Left kidney (tissue), 8 donors: ENCODE measurements around the gene ZNF619. TPM values are rescaled to one million over a fixed set of nuclear protein-coding genes. Genes with fewer than 3 reads are reported as not detected.
"Not testable (repeated sequence)": the region's sequence is repeated elsewhere in the genome, so short reads cannot be mapped to it uniquely, and the experiment has no call there.

ENCODE experiments used
- DNase-seq: peaks from one replicate; pipeline ENCODE4 v3.0.0-alpha.2; 2013
- long read RNA-seq, 8 donors: transcript quantifications; one replicate each; lab custom pipeline, GENCODE V29; 2026
- polyA plus RNA-seq: library from polyadenylated mRNA; unstranded; fragments of 120-200 nt; gene quantifications from one replicate; pipeline ENCODE4 v1.2.1, GENCODE V29; 2013; ENCODE audit not compliant: insufficient read length

Gene ZNF619
- polyA plus RNA-seq: 7.8 TPM
- long read RNA-seq, donor 1: 0 reads
- long read RNA-seq, donor 2: 0 reads
- long read RNA-seq, donor 3: 0 reads
- long read RNA-seq, donor 4: 0 reads
- long read RNA-seq, donor 5, partial matches to known transcripts: 0 of 1 reads
- long read RNA-seq, donor 5, other reads (novel, unspliced or antisense): 0 of 1 reads
- long read RNA-seq, donor 6: 0 reads
- long read RNA-seq, donor 7: 0 reads
- long read RNA-seq, donor 8: 0 reads

DNA sequence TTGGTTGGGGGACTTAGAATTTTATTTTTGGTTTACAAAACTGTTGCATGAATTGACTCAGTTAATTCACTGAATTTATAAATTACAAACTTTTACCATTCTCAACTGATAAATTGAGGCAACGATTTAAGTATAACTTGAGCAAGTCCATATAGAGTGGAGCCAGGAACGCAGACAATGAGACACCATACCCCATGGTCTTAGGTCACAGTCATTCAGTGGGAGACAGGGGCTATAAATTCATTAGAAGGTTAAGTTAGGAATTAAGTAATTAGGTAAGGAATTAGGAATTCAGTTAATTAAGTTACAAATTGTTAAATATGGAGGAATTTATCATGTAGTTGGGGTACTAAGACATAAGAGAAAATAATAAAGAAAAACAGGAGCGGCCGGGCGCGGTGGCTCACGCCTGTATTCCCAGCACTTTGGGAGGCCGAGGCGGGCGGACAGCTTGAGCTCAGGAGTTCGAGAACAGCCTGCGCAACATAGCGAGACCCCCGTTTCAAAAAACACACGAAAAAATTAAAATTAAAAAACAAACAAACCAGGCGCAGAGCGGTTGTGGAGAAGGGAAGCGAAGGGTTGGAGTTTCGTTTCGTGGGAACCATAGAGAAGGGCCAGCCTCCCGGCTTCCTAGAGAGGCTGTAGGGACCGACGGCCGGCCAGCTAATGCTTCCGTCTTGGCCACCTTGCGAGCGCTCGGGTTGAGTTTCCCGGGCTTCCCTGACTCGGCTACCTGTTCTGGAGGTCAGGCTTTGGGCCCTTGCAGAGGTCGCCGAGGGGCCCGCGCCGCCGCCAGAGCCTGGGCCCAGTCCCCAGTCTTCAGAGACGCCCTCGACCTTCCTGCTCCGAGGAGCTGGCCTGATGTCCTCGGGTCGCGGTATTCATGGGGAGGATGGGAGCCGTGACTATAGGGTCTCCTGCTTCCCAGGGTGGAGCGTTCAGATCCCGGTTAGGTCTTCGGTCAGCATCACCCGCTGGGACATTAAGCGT lies at the start of gene ZNF619:
Gene ZNF619 (plus strand): TSS at position 645 of the 993 bp plus-strand sequence. CDS start 858 bp downstream, outside the sequence.
- DNase-seq: peak; percentile 73

DNA sequence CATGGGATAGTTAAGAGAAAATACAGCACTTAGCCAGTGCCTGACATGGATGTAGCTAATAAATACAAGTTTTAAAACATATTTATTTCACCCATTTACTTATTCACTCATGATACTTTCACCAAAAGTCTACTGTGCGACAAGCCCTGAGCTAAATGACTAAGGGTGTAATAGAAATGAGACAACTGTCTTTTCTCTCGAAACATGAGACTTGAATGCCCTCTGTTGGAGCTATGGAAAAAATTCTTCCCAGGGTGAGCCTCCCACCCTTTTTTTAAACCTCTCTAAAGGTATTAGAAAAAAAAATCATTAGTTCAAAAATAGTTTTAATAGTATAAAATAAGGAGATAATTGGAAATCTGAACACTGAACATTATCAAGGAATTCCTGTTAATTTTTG lies 44.1 kb upstream of the ZNF619 start:
- DNase-seq: no peak

DNA sequence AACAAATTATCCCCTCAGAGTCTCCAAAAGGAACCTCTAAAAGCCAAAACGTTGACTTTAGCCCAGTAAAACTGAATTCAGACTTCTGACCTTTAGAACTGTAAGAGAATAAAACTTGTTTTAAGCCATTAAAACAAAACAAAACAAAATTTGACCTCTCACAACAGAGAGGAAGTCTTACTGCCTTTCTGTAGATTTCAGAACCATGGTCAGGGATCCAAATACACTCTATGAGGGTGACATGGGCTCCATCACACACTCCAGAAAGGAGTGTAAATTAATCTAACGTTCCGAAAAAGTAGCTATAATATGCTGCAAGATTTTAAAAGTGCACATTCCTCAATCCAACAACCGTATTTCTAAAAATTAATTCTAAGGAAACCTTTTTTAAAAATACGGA lies 39.0 kb upstream of the ZNF619 start:
- DNase-seq: no peak

DNA sequence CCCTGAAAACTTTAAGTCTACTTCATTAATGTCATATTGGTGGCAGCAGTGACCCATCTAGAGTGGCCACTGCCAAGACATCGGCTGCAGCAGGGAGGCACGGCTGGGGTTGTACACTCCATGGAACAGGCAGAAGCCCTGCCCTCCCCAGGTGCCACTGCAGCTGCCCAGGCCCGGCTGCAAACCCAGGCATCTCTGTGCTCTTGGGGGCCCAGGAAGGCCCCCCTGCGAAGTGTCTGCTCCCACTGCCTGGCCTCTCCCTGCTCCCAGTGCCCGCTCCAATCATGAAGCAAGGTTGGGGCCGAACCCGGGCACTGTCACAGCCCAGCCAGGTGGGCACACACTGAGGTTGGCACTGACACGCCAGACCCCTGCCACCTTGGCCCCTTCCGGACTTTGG lies 31.9 kb upstream of the ZNF619 start:
- DNase-seq: no peak

DNA sequence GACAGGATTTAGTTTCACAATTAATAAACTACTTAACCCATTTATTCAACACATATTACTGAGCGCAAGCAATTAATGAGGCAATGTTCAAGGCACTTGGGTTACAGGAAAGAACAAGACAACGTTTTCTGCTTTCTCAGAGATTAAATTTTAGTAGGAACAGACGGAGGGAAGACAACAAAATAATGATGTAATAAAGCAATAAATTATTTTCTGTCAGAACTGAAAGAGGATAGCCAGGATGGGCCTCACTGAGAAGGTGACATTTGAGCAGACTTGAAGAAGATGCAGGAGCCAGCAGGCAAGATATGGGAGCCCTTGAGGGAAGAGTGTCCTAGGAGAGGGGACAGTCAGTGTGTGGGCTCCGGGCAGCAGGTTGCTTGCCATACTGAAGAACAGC lies 31.0 kb upstream of the ZNF619 start:
- DNase-seq: no peak

DNA sequence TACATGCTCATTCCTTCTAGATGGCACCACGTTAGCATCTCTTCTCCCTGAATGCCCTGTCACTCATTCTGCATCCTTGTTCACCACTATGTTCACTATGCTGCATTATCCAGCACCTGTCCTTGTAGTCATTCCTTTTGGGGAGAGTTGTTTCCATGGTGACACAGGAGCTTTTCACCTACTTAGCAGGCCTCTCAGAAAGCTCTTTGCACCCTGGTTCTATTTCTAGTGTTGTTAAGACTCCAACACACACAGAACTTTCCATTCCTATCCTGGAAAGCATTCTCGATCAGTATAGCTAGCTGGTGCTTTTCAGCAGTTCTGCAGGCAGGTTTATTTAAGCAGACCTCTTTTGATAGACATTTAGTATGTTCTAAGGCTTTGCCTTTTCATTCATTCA lies 26.5 kb upstream of the ZNF619 start:
- no peak for DNase-seq

DNA sequence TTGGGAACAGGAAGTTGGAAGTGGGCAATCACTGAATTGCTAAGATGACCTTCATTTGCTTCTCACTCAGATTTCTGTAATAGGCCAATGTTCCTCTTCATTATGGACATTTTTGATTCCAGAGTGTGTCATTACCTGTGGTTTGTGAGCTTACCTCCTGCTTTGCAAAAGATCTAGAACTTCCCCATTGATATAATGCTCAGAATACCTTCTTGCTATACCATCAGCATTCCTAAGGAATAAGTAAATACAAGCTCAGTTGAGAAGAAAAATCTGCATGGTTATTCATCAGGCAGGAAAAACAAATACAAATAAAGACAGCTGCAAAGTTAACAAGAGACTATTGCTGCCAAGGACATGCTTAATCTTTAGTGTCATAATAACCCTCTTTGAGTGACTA lies 25.4 kb upstream of the ZNF619 start:
- DNase-seq: no peak

DNA sequence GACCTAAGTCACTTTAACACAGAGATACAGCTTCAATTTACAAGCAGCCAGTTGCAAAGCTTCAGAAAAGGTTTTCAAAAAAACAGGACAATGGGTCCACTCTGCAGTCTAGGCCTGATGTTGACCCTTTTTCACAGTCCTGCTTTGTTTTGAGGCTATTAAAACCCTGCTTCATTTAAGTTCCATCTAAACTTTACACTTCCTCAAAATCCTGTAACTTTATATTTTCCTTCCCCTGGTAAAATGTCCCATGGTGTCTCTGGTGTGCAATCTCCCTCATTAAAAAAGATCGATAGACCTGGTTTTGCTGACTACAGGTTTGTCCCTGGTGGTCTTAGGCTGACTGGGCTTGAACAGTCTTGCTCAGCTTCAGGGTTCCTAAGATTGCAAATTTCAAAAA lies 24.9 kb upstream of the ZNF619 start:
- DNase-seq: no peak

DNA sequence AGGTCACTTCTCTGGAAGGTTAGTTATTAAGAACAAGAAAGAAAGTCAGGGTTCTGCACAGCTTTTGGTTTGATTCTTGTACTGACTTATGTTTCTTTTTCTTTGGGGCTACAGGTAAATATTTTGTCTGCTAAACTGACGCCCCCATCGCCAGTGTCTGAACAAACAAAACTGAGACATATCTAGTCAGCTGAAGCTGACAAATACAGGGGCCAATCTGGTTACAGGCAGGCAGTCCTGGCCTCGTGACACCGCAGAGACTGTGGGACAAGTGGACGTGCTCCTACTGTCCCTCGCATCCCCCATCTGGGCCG lies 24.4 kb upstream of the ZNF619 start:
- no peak for DNase-seq

DNA sequence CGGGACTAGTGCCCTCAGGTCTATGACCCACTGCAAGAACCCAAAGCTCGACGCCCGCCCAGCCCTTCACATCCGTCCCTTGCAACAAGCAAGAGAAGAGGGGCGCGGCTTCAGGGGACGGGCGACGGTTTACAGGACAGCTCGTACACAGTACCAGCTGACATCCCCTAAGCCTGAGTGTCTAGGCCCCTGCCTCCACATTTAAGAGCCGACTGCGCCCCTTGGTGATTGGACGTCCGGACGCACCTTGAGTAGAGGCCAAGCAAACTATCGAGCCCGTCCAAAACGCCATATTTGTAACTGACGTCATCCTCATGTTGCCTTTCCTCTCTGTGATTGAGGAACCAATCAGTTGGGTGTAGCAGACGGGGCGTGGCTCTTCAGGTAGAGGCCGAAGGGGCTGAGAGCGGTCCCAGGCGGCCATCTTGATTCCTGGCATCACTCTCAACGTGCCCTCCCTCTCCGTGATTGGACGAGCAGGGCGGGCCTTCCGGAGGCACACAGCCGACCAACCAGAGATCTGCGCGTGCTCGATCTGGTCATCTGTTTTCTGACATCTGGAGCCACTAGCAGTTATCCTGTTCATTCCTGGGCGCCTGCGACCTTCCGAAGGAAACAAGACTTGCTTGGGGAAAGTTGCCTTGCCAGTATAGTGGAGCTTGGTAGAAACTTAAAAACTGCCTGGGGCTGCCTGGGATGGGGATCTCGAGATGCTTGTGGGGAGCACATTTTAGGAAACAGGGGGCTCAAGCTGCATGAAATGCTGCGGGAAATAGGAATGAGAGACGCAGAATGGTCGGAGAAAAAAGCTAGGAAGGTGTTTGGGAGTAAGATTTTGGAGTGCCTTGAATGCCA lies 23.8 kb upstream of the ZNF619 start:
- peak; percentile 97 for DNase-seq

DNA sequence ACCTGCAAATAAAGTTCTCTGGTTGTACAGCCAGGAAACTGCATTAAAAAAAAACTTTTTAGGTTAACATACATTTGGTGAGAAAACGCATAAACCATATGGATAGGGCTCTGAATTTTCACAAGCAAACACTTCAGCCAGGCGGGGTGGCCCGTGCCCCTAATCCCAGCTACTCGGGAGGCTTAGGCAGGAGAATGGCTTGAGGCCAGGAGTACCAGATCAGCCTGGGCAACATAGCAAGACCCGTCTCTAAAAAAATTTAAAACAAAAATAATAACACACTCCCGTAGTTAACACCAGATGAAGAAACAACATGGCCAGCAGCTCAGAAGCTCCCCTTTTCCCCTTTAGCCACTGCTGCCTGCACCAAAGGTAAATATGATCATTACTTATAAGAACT lies 23.0 kb upstream of the ZNF619 start:
- no peak for DNase-seq

DNA sequence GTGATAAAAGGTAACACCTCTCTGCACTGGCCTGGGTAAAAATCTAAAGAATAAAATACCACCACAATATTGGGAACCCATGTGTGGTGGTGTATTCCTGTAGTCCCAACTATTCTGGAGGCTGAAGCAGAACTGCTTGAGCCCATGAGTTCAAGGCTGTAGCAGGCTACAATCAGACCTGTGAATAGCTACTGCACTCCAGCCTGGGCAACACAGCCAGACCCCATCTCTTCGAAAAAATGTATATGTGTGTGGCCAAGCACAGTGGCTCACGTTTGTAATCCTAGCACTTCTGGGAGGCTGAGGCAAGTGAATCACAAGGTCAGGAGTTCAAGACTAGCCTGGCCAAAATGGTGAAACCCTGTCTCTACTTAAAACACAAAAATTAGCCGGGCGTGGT lies 21.6 kb upstream of the ZNF619 start:
- DNase-seq: no peak

DNA sequence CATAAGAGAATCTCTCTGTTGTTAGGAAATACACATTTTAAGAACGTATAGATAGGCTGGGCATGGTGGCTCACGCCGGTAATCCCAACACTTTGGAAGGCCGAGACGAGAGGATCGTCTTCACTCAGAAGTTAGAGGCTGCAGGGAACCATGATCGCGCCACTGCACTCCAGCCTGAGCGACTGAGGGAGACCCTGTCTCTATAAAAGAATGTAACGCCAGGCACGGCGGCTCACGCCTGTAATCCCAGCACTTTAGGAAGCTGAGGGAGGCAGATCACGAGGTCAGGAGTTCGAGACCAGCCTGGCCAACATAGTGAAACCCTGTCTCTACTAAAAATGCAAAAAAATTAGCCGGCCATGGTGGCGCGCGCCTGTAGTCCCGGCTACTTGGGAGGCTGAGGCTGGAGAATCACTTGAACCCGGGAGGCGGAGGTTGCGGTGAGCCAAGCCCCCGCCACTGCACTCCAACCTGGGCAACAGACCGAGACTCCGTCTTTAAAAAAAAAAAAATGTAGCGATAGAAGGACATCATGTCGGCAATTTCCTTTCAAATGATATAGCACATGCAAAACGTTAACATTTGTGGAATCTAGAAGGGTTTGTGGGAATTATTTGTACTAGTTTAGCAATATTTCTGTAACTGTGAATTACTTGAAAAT lies 20.5 kb upstream of the ZNF619 start:
- DNase-seq: no peak

DNA sequence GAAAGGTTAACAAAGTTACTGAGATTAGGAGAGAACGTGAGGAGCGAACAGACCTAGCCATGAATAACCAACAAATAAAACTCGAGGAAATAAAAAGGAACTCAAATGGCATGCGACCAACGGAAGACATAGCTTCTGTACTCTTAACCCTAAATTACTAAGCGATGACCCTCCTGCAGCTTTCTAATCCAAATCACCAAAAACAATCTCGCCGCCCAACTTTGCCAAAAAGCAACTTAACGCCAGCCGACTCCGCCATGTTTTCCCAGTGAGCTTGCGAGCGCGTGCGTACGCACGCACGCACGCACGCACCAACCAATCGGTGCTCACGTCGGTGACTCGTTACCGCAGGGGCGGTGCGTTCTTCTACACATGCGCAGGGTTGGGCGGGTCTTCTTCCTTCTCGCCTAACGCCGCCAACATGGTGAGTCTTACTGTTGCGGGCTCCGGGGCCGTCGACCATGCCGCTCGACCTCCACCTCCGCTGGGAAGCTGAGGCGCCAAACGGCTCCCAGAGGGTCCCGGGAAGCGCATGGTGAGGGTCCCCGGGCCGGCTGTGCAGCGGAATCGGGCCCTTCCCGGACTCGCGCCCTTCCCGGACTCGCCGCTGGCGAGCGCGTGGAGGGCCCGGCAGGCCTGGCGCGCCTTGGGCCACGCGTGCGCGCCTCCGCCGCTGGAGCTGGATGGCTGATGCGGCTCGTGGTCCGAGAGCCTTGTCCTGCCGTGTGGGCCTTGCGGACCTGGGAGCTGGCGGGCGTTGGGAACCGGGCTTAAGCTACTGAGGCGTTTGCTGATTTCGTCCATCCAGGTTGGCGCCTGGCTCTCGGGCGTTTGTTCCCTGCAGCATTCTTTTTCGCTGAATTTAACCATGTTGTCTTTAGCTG lies 19.7 kb upstream of the ZNF619 start, which contains the start of gene RPL14:
Gene RPL14 (plus strand): TSS at position 400 of the 884 bp plus-strand sequence. CDS start 133 bp downstream, at position 533.
- peak; percentile 95 for DNase-seq

DNA sequence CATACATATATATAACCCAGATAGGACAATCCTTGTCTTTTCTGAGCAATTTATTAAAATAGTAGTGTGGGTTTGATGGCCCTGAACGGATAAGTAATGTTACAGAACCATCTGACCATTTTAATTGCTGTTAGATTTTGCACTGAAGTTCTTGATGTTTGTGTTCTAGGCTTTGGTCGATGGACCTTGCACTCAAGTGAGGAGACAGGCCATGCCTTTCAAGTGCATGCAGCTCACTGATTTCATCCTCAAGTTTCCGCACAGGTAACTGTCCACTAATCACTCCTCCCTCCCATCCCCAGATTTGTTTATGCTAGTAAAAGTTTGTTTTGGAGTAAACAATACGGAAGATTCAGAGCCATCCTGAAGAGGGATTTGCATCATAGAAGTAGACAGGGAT lies 18.4 kb upstream of the ZNF619 start:
- DNase-seq: no peak

DNA sequence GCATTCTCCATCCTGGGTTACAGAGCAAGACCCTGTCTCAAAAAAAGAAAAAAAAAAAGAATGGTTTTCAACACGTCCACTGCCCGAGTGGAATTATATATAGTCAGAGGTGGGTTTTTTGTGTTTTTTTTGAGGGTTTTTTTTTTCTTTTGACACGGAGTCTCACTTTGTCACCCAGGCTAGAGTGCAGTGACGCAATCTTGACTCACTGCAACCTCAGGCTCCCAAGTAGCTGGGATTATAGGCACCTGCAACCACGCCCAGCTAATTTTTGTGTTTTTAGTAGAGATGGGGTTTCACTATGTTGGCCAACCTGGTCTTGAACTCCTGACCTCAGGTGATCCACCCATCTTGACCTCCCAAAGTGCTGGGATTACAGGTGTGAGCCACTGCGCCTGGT lies 16.4 kb upstream of the ZNF619 start:
- DNase-seq: not testable (repeated sequence)

DNA sequence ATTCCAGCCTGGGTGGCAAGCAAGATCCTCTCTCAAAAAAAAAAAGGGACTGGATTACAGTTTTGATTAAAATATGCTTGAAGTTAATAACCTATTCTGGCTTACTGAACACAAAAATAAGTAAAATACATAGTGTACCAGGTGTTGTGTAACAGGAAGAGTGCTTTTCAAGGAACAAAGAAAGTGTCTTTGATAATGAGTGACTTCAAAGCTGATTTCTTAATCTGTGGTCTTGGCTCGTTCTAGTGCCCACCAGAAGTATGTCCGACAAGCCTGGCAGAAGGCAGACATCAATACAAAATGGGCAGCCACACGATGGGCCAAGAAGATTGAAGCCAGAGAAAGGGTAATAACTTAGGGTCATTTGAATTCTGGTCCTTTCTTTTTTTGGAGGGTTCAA lies 15.8 kb upstream of the ZNF619 start:
- DNase-seq: no peak

DNA sequence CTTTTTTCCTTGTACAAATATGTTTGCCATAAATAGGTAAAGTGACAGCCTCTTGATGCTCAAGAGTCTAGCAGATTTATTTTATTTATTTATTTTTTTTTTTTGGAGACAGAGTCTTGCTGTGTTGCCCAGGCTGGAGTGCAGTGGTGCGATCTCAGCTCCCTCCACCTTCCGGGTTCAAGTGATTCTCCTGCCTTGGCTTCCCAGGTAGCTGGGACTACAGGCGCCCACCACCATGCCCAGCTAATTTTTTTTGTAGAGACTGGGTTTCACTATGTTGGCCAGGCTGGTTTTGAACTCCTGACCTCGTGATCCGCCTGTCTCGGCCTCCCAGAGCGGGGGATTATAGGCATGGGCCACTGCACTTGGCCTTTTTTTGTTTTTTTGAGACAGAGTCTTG lies 14.1 kb upstream of the ZNF619 start:
- not testable (repeated sequence) for DNase-seq

DNA sequence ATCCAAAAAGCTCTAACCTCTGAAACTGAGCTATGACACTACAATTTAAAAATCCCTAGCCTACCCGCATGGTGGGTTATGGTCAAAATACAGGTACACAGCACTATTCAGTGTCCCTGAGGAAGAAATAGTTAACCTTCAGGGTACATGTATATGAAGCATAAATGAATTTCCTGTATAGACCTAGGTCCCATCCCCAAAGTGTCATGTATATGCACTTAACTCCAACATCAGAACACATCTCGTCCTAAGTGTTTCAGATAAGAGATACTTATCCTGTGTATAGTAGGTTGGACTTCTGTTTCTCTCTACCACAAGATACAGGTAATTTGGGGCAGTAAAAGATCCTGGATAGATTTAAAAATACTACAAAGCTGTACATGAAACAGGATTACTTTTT lies 13.3 kb upstream of the ZNF619 start:
- DNase-seq: no peak

DNA sequence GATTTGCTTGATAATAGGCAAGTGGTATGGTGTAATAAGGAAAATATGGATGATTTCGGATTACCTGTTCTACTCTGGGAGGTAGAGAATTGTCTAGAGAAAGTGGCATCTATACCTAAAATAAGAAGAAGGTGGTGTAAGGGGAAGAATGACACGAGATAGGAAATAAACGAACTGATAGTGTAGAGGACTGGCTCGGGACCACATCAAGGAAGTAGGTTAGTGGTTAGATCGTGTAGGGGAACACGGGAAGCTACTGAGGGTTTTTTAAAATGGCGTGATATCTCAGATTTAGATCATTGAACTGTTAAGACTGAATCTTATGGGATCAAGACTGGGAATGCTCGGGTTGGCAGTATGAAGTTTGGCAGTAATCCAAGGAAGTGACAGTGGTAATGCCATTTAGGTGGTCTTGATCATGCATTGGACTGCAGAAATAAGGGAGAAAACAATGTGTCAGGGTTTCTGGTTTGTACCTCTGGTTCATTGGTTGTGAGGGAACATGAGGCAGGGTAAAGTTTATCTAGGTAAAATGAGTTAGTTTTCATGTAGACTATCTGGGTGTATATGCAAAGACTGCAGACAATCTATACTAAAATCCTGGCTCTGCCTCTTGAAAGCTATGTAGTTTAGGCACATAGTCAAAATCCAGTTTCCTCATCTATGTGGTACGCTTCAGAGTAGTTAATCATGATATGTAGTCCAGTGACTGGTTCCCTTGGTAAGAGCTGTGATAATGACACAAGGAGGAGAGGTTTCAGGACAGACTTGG lies 12.4 kb upstream of the ZNF619 start:
- no peak for DNase-seq
